ENCODE measurements around the gene ABHD4.

DNA sequence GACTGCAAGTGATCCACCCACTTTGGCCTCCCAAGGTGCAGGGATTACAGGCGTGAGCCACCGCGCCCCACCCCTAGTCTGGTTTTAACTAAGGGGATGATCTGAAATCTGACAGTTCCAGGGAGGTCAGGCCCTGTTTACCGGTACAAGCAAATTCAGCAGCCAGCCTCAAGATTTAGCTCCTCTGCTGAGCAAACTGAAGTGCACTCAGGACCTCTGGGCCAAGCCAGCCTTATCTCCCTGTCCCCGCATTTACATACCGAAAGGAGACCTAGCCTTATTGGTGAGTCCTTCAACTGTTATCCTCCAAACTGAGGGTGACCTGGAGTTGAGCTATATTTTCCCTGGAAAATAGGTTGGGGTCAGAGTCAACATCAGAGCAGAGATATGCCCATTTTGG lies 835 bp upstream of the ABHD4 start:
- TF ChIP-seq, protein P1, sequence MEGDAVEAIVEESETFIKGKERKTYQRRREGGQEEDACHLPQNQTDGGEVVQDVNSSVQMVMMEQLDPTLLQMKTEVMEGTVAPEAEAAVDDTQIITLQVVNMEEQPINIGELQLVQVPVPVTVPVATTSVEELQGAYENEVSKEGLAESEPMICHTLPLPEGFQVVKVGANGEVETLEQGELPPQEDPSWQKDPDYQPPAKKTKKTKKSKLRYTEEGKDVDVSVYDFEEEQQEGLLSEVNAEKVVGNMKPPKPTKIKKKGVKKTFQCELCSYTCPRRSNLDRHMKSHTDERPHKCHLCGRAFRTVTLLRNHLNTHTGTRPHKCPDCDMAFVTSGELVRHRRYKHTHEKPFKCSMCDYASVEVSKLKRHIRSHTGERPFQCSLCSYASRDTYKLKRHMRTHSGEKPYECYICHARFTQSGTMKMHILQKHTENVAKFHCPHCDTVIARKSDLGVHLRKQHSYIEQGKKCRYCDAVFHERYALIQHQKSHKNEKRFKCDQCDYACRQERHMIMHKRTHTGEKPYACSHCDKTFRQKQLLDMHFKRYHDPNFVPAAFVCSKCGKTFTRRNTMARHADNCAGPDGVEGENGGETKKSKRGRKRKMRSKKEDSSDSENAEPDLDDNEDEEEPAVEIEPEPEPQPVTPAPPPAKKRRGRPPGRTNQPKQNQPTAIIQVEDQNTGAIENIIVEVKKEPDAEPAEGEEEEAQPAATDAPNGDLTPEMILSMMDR (IDR thresholded peaks at IDR 0.05; ENCODE audit: low read length) = no peak
- TF ChIP-seq EZH2 (optimal IDR thresholded peaks at IDR 0.05; ENCODE audit: low read depth, low read length) (no peak), EZH2phosphoT487 (IDR thresholded peaks at IDR 0.05; ENCODE audit: low read length) (no peak)

All from MM.1S (cell line).